Large intestine (tissue), 3 donors: ENCODE measurements around the gene RASSF4. TPM values are rescaled to one million over a fixed set of nuclear protein-coding genes. Genes with fewer than 3 reads are reported as not detected.

ENCODE experiments used
- DNase-seq, 2 donors: peaks; one replicate each; pipeline versions ENCODE4 v3.0.0 to v3.0.0-alpha.2; 2013
- H3K27ac ChIP-seq: one replicate; pipeline ENCODE4 v1.5.1; 2013; ENCODE audit warnings: low read length
- H3K27me3 ChIP-seq: 2 replicates; pipeline ENCODE4 v1.6.1; 2013; ENCODE audit warnings: low read length; ENCODE audit not compliant: control insufficient read depth, insufficient read depth
- H3K36me3 ChIP-seq: 2 replicates; pipeline ENCODE4 v1.6.1; 2013; ENCODE audit warnings: low read length; ENCODE audit not compliant: control insufficient read depth, insufficient read depth
- H3K4me1 ChIP-seq: one replicate; pipeline ENCODE4 v1.6.1; 2013; ENCODE audit warnings: low read length; ENCODE audit not compliant: control insufficient read depth, insufficient read depth
- H3K4me3 ChIP-seq: one replicate; pipeline ENCODE4 v1.5.1; 2013; ENCODE audit warnings: low read length
- H3K9me3 ChIP-seq: one replicate; pipeline ENCODE4 v1.6.1; 2013; ENCODE audit warnings: mild to moderate bottlenecking, low read depth, low read length, moderate library complexity; ENCODE audit not compliant: control insufficient read depth
- WGBS: methylation state at CpG from one replicate; pipeline ENCODE4 v1.1.5; 2013; ENCODE audit warnings: low lambda C conversion rate; ENCODE audit not compliant: insufficient coverage; 5-methylcytosine and 5-hydroxymethylcytosine counted together
- polyA plus RNA-seq: library from polyadenylated mRNA; unstranded; fragments of 120-200 nt; gene quantifications from one replicate; pipeline ENCODE4 v1.2.1, GENCODE V29; 2013

RASSF4 gene
- polyA plus RNA-seq, 1 donor, result 26.0 TPM

- no peak overlapping the region for H3K4me3 ChIP-seq
- H3K27ac ChIP-seq, result no peak overlapping the region
- peaks cover 15% of the 10 kb centered on the region for H3K36me3 ChIP-seq
- DNase-seq, result no peak
- H3K9me3 ChIP-seq, result no peaks in the 10 kb centered on the region
- H3K27me3 ChIP-seq, result no peaks in the 10 kb centered on the region
- no CpG with 5 or more reads among the region's 8 CpGs for WGBS
- peaks cover 27% of the 10 kb centered on the region for H3K4me1 ChIP-seq
These were observed 11.3 kb downstream of the RASSF4 start for GRCh38 chr10:44970812-44971395.

DNA sequence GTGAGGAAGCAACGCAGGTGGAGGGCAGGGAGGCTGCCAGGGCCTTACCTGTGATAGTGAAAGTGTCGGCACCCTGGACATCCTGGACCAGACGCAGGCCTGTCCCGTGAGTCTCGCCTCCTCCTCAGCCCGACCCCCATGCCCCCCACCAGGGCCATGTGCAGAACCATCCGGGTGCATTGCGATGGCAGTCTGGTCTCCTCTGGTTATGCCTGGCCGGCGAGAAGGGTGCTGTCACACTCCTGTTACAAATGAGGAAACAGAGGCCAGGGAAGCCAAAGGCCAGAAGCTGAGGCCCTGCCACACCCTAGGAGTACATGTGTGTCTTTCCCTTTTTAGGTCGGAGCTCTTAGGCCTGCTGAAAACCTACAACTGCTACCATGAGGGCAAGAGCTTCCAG is 11.8 kb downstream of the RASSF4 start:
- no peaks in the 10 kb centered on the region for H3K27me3 ChIP-seq
- H3K27ac ChIP-seq, result no peak overlapping the region
- no peak for DNase-seq
- H3K4me1 ChIP-seq, result peaks cover 28% of the 10 kb centered on the region
- H3K4me3 ChIP-seq, result no peak overlapping the region
- H3K9me3 ChIP-seq, result no peaks in the 10 kb centered on the region
- WGBS, result no CpG with 5 or more reads among the region's 11 CpGs
- peaks cover 17% of the 10 kb centered on the region for H3K36me3 ChIP-seq

- no CpG with 5 or more reads among the region's 12 CpGs for WGBS
- Histone ChIP-seq H3K4me1 (peaks cover 30% of the 10 kb centered on the region), H3K27me3 (no peaks in the 10 kb centered on the region), H3K4me3 (no peak overlapping the region), H3K9me3 (no peaks in the 10 kb centered on the region), H3K36me3 (peaks cover 17% of the 10 kb centered on the region), H3K27ac (no peak overlapping the region)
- DNase-seq, result no peak
These were observed 12.5 kb downstream of the RASSF4 start for GRCh38 chr10:44971935-44972757.

GRCh38 chr10:44972874-44973306 is 13.3 kb downstream of the RASSF4 start:
- H3K27ac ChIP-seq, result no peak overlapping the region
- peaks cover 17% of the 10 kb centered on the region for H3K36me3 ChIP-seq
- peaks cover 34% of the 10 kb centered on the region for H3K4me1 ChIP-seq
- no CpG with 5 or more reads among the region's 6 CpGs for WGBS
- H3K4me3 ChIP-seq, result no peak overlapping the region
- no peaks in the 10 kb centered on the region for H3K27me3 ChIP-seq
- DNase-seq, result no peak
- no peaks in the 10 kb centered on the region for H3K9me3 ChIP-seq

GRCh38 chr10:44973323-44974081 is 13.9 kb downstream of the RASSF4 start:
- WGBS, result no CpG with 5 or more reads among the region's 18 CpGs
- Histone ChIP-seq H3K4me3 (no peak overlapping the region), H3K27ac (no peak overlapping the region)

GRCh38 chr10:44974082-44974627 is 14.6 kb downstream of the RASSF4 start:
- no CpG with 5 or more reads among the region's 7 CpGs for WGBS
- Histone ChIP-seq H3K27me3 (no peaks in the 10 kb centered on the region), H3K27ac (peak overlapping the region; percentile 49), H3K4me1 (peaks cover 46% of the 10 kb centered on the region), H3K4me3 (peak overlapping the region; percentile 57), H3K9me3 (no peaks in the 10 kb centered on the region), H3K36me3 (peaks cover 17% of the 10 kb centered on the region)
- DNase-seq, result no peak

More at GRCh38 chr10:44973323-44974081, 13.9 kb downstream of the RASSF4 start:
- H3K9me3 ChIP-seq, result no peaks in the 10 kb centered on the region
- peaks cover 41% of the 10 kb centered on the region for H3K4me1 ChIP-seq
- peak in 1 of 2 donors; percentile 39 for DNase-seq
- H3K36me3 ChIP-seq, result peaks cover 17% of the 10 kb centered on the region
- no peaks in the 10 kb centered on the region for H3K27me3 ChIP-seq

- H3K27ac ChIP-seq, result peak overlapping the region; percentile 49
- peaks cover 17% of the 10 kb centered on the region for H3K36me3 ChIP-seq
- no CpG with 5 or more reads among the region's 46 CpGs for WGBS
- H3K4me3 ChIP-seq, result peak overlapping the region; percentile 57
- peak; percentile 64 to 76 for DNase-seq
- H3K4me1 ChIP-seq, result peaks cover 50% of the 10 kb centered on the region
- no peaks in the 10 kb centered on the region for H3K27me3 ChIP-seq
- H3K9me3 ChIP-seq, result no peaks in the 10 kb centered on the region
These were observed 15.2 kb downstream of the RASSF4 start for GRCh38 chr10:44974628-44975430.

DNA sequence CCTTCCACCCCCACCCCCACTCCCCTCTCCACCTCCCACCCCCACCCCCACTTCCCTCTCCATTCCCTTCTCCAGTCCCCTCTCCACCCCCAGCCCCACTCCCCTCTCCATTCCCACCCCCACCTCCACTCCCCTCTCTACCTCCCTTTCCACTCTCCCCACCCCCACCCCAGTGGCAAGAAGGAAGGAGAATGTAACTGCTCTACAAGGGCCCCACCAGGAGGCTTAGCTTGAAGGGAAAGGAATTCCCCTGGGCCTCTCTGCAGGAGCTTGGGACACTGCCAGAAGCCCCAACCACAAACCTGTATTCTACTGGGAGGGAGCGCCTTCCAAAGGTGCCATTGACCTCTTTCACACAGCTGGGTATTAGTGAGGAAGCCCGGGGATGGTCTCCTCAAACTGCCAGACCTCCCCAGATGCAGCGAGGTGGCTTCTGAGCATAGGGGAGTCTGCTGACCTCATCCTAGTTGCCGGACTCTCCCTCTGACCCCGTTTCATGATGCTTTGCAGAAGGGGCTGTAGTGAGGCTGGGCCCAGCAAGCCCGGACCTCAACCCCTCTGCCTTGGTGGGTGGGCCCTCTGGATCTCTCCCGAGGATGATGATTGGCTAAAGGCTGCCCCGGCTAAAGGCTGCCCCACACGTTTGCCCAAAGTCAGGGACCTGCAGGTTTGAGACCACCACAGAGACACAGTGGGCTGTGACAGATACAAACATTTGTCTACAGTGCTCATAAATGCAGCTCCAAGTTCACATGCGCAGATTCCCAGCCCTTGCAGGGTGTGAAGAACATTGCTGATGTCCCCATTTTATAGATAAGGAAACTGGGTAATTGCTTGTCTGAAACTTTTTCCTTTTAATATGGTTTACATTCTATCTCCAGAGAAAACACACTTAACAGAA is 16.1 kb downstream of the RASSF4 start:
- DNase-seq, result peak; percentile 68 to 82

More for the DNA sequence above, 16.1 kb downstream of the RASSF4 start:
- H3K4me1 ChIP-seq, result peaks cover 54% of the 10 kb centered on the region
- peak overlapping the region; percentile 29 for H3K4me3 ChIP-seq
- H3K36me3 ChIP-seq, result peaks cover 17% of the 10 kb centered on the region
- no peak overlapping the region for H3K27ac ChIP-seq
- no peaks in the 10 kb centered on the region for H3K27me3 ChIP-seq
- H3K9me3 ChIP-seq, result no peaks in the 10 kb centered on the region
- no CpG with 5 or more reads among the region's 10 CpGs for WGBS
